SU-DHL-6 (cell line): ENCODE measurements around the gene EPB41L2.

ENCODE experiments used
- EZH2phosphoT487 ChIP-seq: fragments of 200-600 bp; sonication (generic), shearing (Covaris generic); conservative IDR thresholded peaks from 2 replicates; pipeline ENCODE4 v1.6.1; 2018; ENCODE audit warnings: mild to moderate bottlenecking, antibody characterized with exemption, low read length, moderate library complexity, mixed read lengths
- TF ChIP-seq, protein P1 (sequence below): fragments of 200-600 bp; sonication (generic); IDR thresholded peaks from one replicate; pipeline ENCODE4 v1.5.1; 2017; ENCODE audit warnings: antibody characterized with exemption, mild to moderate bottlenecking, low read length, moderate library complexity; ENCODE audit not compliant: insufficient read depth, poor library complexity, severe bottlenecking

DNA sequence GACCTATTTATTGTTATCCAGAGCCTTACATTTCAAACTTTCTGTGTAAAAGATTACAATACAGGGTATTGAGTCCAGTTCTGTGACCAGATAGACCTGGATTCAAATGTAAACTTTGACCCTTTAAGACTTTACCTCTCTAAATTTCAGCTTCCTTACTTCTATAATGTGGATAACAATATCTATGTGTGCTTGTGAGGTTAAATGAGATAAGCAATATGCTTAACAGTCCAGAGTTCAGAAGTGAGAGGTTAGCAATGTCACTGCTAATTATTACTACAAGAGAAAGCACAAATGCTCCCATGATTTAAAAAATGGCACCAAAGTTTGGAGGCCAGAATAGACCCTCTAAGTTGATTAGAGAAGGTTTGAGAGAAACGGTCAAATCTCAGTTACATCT, 27.5 kb downstream of the EPB41L2 start:
- TF ChIP-seq, protein P1, sequence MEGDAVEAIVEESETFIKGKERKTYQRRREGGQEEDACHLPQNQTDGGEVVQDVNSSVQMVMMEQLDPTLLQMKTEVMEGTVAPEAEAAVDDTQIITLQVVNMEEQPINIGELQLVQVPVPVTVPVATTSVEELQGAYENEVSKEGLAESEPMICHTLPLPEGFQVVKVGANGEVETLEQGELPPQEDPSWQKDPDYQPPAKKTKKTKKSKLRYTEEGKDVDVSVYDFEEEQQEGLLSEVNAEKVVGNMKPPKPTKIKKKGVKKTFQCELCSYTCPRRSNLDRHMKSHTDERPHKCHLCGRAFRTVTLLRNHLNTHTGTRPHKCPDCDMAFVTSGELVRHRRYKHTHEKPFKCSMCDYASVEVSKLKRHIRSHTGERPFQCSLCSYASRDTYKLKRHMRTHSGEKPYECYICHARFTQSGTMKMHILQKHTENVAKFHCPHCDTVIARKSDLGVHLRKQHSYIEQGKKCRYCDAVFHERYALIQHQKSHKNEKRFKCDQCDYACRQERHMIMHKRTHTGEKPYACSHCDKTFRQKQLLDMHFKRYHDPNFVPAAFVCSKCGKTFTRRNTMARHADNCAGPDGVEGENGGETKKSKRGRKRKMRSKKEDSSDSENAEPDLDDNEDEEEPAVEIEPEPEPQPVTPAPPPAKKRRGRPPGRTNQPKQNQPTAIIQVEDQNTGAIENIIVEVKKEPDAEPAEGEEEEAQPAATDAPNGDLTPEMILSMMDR = no peak
- no peak for TF ChIP-seq EZH2phosphoT487
